ENCODE measurements around the gene HMX2.
"Not testable (repeated sequence)": the region's sequence is repeated elsewhere in the genome, so short reads cannot be mapped to it uniquely, and the experiment has no call there.

HMX2 gene

GRCh38 chr10:123149568-123150270 lies 1.8 kb downstream of the HMX2 start:
- in situ Hi-C loops (cut with MboI; ENCODE audit: low sequenced_read_pairs), result loop anchor here (25.0 kb wide), 1 partner anchor 813 kb away; no protein-coding TSS in a partner anchor

GRCh38 chr10:123150271-123150985 lies 2.5 kb downstream of the HMX2 start:
- in situ Hi-C loops (cut with MboI; ENCODE audit: low sequenced_read_pairs), result no loop called here

GRCh38 chr10:123150986-123151736 lies 3.2 kb downstream of the HMX2 start:
- in situ Hi-C loops (cut with MboI; ENCODE audit: low sequenced_read_pairs), result no loop called here

- in situ Hi-C loops (cut with MboI; ENCODE audit: low sequenced_read_pairs), result no loop called here
These were observed 3.8 kb downstream of the HMX2 start for GRCh38 chr10:123151737-123152135.

- in situ Hi-C loops (cut with MboI; ENCODE audit: low sequenced_read_pairs), result no loop called here
These were observed 5.7 kb downstream of the HMX2 start for GRCh38 chr10:123153486-123154091.

GRCh38 chr10:123154092-123154710 lies 6.3 kb downstream of the HMX2 start, which contains the start of gene BUB3:
Gene BUB3, plus strand, starts transcription at chr10:123154402. Its CDS starts 516 bp downstream, at chr10:123154918.
- in situ Hi-C loops (cut with MboI; ENCODE audit: low sequenced_read_pairs), result no loop called here

- in situ Hi-C loops (cut with MboI; ENCODE audit: low sequenced_read_pairs), result no loop called here
These were observed 7.0 kb downstream of the HMX2 start for GRCh38 chr10:123154711-123155505.

GRCh38 chr10:123156078-123156477 lies 8.1 kb downstream of the HMX2 start:
- in situ Hi-C loops (cut with MboI; ENCODE audit: low sequenced_read_pairs), result no loop called here

- in situ Hi-C loops (cut with MboI; ENCODE audit: low sequenced_read_pairs), result no loop called here
These were observed 9.3 kb downstream of the HMX2 start for GRCh38 chr10:123157210-123157609.

GRCh38 chr10:123158682-123159081 lies 10.7 kb downstream of the HMX2 start:
- in situ Hi-C loops (cut with MboI; ENCODE audit: low sequenced_read_pairs), result no loop called here

- in situ Hi-C loops (cut with MboI; ENCODE audit: low sequenced_read_pairs), result no loop called here
These were observed 12.5 kb downstream of the HMX2 start for GRCh38 chr10:123160311-123160980.

GRCh38 chr10:123164319-123164718 lies 16.4 kb downstream of the HMX2 start:
- in situ Hi-C loops (cut with MboI; ENCODE audit: low sequenced_read_pairs), result no loop called here

GRCh38 chr10:123165445-123166072 lies 17.6 kb downstream of the HMX2 start:
- in situ Hi-C loops (cut with MboI; ENCODE audit: low sequenced_read_pairs), result no loop called here

GRCh38 chr10:123166618-123167017 lies 18.7 kb downstream of the HMX2 start:
- in situ Hi-C loops (cut with MboI; ENCODE audit: low sequenced_read_pairs), result no loop called here

GRCh38 chr10:123170961-123171360 lies 23.0 kb downstream of the HMX2 start:
- in situ Hi-C loops (cut with MboI; ENCODE audit: low sequenced_read_pairs), result no loop called here

- in situ Hi-C loops (cut with MboI; ENCODE audit: low sequenced_read_pairs), result not testable (repeated sequence)
These were observed 23.7 kb downstream of the HMX2 start for GRCh38 chr10:123171616-123172015.

- in situ Hi-C loops (cut with MboI; ENCODE audit: low sequenced_read_pairs), result no loop called here
These were observed 27.8 kb downstream of the HMX2 start for GRCh38 chr10:123175389-123176387.

- in situ Hi-C loops (cut with MboI; ENCODE audit: low sequenced_read_pairs), result not testable (repeated sequence)
These were observed 30.5 kb downstream of the HMX2 start for GRCh38 chr10:123178390-123178789.
